Stimulated activated CD4-positive, alpha-beta T cell treated with anti-CD3 and anti-CD28 coated beads, TNF-alpha, amount 100 ng/mL, for 24 hours (primary cell): ENCODE results near the gene CRP.
"Not testable (repeated sequence)": the region's sequence is repeated elsewhere in the genome, so short reads cannot be mapped to it uniquely, and the experiment has no call there.

ENCODE experiments used
- DNase-seq, 3 experiments: peaks; one replicate each; pipeline ENCODE4 v3.0.0-alpha.2; 2020; ENCODE audit warnings: low read depth in 3 of 3

The CRP gene

GRCh38 chr1:159699653-159700052 lies 14.7 kb downstream of the CRP start:
- no peak for DNase-seq

DNA sequence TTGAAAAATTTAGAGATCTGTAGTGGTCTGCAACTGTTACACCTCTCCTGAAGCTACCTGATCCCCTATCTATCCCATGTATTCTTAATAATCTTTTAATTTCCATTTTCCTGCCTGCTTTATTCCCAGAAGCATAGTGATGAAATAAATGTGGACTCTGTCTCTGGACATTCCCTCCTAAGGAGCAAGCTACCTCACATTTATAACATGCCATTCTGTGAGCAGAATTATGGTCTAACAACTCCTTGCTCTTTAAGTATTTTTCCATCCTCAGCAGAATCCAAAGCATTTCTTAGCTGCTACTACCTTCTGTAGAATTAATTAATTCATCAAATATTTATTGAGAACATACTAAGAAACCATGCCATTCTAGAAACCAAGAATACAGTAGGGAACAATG lies 15.1 kb downstream of the CRP start:
- no peak for DNase-seq

GRCh38 chr1:159687511-159687910 lies 26.9 kb downstream of the CRP start:
- DNase-seq, result no peak

GRCh38 chr1:159686599-159687299 lies 27.6 kb downstream of the CRP start:
- DNase-seq, result no peak

DNA sequence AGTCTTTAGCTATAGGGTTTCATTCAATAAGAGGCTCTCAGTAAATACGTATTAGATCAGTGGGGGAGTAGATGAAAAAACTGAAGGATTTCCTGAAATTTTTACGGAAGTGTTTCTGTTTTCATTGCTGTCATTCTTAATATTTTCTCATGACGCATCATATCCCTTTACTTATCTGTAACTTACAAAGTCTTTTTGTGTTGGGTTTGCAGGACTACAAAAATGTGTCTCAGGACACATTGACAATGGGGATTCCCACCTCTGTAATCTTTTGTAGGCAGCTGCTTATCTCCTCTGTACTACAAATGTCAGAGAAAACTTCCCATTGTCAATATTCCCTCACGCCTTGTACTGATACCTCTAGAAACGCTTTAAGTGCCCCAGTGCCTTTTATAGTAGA lies 35.5 kb downstream of the CRP start:
- DNase-seq, result no peak

- no peak for DNase-seq
These were observed 39.3 kb downstream of the CRP start for GRCh38 chr1:159675046-159675445.

DNA sequence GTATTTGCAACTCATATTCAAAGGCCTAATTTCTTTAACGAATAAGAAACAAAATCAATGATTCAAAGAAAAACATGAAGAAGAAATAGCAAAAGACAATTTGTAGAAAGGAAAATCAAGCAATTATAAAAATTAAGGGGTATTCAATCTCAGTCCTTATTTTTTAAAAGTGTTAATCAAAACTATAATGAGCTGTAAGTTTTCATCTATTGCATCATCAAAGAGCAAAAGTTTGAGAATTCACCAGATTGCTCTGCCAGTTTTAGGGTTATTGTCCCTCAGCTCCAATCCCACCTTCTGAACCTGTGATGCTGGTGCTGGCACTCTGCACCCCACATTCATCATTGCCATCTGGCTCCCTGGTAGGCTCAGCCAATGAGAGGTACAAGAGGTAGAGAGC lies 42.0 kb downstream of the CRP start:
- not testable (repeated sequence) for DNase-seq

DNA sequence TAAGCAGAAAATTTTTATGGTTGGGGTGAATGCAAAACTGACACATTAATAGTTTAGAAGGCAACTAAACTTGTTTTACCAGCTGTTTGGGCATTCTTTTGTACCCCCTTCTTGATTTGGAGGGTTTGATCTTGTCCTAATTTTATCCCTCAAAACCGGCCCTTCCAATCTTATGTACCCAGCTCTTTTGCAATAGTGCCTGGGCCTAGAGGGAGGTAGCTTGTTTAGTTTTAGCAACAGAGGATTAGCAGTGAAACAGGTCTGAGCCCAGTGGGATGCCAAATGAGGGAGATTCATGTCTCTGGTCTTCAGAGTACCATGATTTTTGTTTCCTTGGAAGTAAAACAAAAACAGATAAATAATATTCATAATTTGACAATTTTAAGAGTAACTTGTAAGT lies 45.1 kb downstream of the CRP start:
- DNase-seq, result no peak

- DNase-seq, result no peak
These were observed 45.6 kb downstream of the CRP start for GRCh38 chr1:159668739-159669138.

DNA sequence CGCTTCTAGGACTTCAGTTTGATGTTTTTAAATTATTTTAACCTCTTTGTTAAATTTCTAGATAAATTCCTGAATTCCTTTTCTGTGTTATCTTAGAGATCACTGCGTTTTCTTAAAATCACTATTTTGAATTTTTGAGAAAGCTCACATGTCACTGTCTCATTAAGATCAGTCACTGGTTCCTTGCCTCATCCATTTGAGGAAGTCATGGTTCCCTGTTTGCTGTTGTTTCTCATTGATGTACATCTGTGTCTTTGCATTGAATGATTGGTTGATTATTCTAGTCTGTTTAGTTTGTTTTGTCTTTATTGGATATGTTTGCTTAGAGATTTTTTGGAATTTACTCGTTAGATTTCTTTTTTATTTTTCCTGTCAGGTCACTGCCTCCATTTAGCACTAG lies 50.1 kb downstream of the CRP start:
- no peak for DNase-seq

GRCh38 chr1:159663552-159663951 lies 50.8 kb downstream of the CRP start:
- no peak for DNase-seq
